Small intestine (tissue), 7 donors: Measurements from ENCODE around the gene CIB2. TPM values are rescaled to one million over a fixed set of nuclear protein-coding genes. Genes with fewer than 3 reads are reported as not detected.
"Not testable (repeated sequence)": the region's sequence is repeated elsewhere in the genome, so short reads cannot be mapped to it uniquely, and the experiment has no call there.

ENCODE experiments used
- DNase-seq, 2 donors: peaks; one replicate each; pipeline versions ENCODE4 v3.0.0 to v3.0.0-alpha.2; 2013
- FAIRE-seq: peaks from 2 replicates; lab custom pipeline; 2012; peaks lifted over from hg19 to GRCh38; lab: Jason Lieb, UNC
- H3K27ac ChIP-seq, 3 donors: one replicate each; pipeline ENCODE4 v1.5.1; 2013; ENCODE audit warnings: low read length in 2 of 3, mild to moderate bottlenecking in 2 of 3, control low read depth in 1 of 3, inconsistent platforms in 1 of 3, low read depth in 1 of 3, moderate library complexity in 1 of 3
- H3K27me3 ChIP-seq, 3 donors: one replicate each; pipeline ENCODE4 v1.6.1; 2013; ENCODE audit warnings: low read length in 3 of 3, inconsistent platforms in 1 of 3; ENCODE audit not compliant: control insufficient read depth in 3 of 3, insufficient read depth in 3 of 3
- H3K36me3 ChIP-seq, 3 donors: one replicate each; pipeline ENCODE4 v1.6.1; 2013; ENCODE audit warnings: low read length in 3 of 3, inconsistent platforms in 1 of 3, low read depth in 1 of 3, mild to moderate bottlenecking in 1 of 3, moderate library complexity in 1 of 3; ENCODE audit not compliant: control insufficient read depth in 3 of 3, insufficient read depth in 2 of 3
- H3K4me1 ChIP-seq, 3 donors: one replicate each; pipeline ENCODE4 v1.6.1; 2013; ENCODE audit warnings: low read length in 2 of 3, inconsistent platforms in 1 of 3, low read depth in 1 of 3, mild to moderate bottlenecking in 1 of 3, moderate library complexity in 1 of 3; ENCODE audit not compliant: control insufficient read depth in 3 of 3, insufficient read depth in 2 of 3
- H3K4me3 ChIP-seq, 3 donors: one replicate each; pipeline ENCODE4 v1.5.1; 2013; ENCODE audit warnings: low read length in 3 of 3, control low read depth in 1 of 3, inconsistent platforms in 1 of 3, low read depth in 1 of 3, mild to moderate bottlenecking in 1 of 3, moderate library complexity in 1 of 3
- H3K9me3 ChIP-seq, 2 donors: one replicate each; pipeline ENCODE4 v1.6.1; 2013; ENCODE audit warnings: low read depth in 1 of 2, low read length in 1 of 2; ENCODE audit not compliant: control insufficient read depth in 2 of 2, insufficient read depth in 1 of 2
- WGBS, 3 donors: extraction: QIAGEN DNeasy Blood & Tissue Kit; methylation state at CpG; one replicate each; pipeline ENCODE4 v1.1.7; 2013; 5-methylcytosine and 5-hydroxymethylcytosine counted together
- polyA plus RNA-seq, 4 donors: library from polyadenylated mRNA; stranded (reverse) in 3 of 4; unstranded in 1 of 4; fragments of 200-250 nt in 3 of 4; fragments of 120-200 nt in 1 of 4; gene quantifications; one replicate each; pipeline versions ENCODE4 v1.2.1 to v1.2.3, GENCODE V29; 2013
- donor health status: healthy with polysubstance abuse.
- donor health status: control.
- donor health status: control.
- donor health status: Bipolar disorder and iron deficiency.
- donor health status: healthy.

The CIB2 gene
- polyA plus RNA-seq, 4 donors, result 12.7 to 143 (median 52.5) TPM

DNA sequence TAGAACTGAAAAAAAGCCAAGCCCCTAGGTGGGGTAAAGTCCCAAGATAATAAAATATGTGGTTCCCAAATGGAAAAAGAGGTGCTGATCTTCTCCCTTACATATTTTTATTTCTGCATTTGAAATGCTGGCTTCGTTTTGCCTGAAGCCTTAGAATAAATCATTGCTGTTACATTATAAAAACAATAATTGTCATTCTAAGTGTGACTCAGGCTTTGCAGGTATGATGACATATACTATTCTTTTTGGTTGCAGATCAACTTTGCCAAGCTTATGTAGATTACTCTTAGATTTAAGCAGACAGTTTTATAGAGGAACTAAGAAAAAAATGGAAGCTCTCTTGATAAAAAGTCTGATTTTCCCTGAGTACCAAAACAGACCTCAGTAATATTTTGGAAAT is 25.4 kb upstream of the CIB2 start:
- no peak for FAIRE-seq
- H3K4me1 ChIP-seq, result peaks cover 0 to 3% (median 0%) of the 10 kb centered on the region in 3 donors
- H3K9me3 ChIP-seq, result no peaks in the 10 kb centered on the region
- H3K4me3 ChIP-seq, result no peak overlapping the region
- WGBS, 3 donors, result 66 to 77% (median 77%) methylated on average over 1 of the region's 1 CpG
- no peak overlapping the region for H3K27ac ChIP-seq
- H3K27me3 ChIP-seq, result no peaks in the 10 kb centered on the region
- no peak for DNase-seq
- H3K36me3 ChIP-seq, result peaks cover 7 to 28% (median 15%) of the 10 kb centered on the region in 3 donors

DNA sequence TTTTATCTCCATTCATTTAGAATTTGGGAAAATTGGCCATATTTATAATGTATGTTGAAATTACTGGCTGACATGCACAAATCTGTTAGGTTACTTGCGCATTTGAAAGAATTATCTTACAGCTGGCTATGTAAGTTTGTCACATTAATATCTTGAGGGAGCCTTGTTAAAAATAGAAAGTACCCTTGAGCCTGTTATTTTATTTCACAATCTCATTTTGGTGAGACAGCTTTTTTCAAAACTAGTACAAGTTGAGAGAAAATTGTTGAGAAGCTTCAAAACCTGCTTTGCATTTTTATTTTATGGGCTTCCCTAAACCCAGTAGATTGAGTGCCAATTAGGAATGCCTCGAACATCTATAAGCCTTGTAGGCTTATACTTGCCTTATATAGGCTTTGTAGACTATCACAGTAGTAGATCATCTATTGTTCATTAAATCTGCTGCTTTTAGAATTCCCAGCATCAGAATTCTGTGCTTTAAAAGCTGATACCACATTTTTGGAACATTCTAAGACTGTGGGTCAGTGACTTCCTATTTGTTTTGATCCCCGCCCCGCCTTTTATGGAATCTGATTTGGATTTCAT is 24.2 kb upstream of the CIB2 start:
- no peak for FAIRE-seq
- Histone ChIP-seq H3K36me3 (peaks cover 2 to 22% (median 7%) of the 10 kb centered on the region in 3 donors), H3K4me1 (peaks cover 0 to 3% (median 3%) of the 10 kb centered on the region in 3 donors), H3K27ac (no peak overlapping the region), H3K9me3 (no peaks in the 10 kb centered on the region), H3K27me3 (no peaks in the 10 kb centered on the region), H3K4me3 (no peak overlapping the region)
- no peak for DNase-seq
- WGBS, 3 donors, result 89 to 97% (median 94%) methylated on average over 4 of the region's 4 CpGs

DNA sequence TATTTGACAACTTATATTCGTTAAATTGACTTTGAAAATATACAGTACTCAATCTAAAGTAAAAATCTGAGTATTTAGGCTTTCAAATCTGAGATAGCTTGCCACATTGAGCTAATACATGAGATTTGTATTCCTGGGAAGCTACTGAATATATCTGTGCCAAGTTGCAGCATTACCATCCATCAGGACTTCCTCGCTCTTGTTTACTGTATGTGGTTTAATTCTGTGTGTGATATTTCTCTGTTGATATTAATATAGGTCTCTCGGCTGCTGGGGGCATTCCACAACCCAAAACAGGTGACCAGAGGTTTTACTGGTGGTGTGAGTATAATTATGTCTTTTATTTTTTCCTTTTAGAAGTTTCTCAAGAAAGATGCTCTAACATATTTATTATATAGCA is 23.7 kb upstream of the CIB2 start:
- H3K4me1 ChIP-seq, result peaks cover 0 to 3% (median 3%) of the 10 kb centered on the region in 3 donors
- H3K27ac ChIP-seq, result no peak overlapping the region
- 79 to 92% (median 91%) methylated on average over 3 of the region's 3 CpGs for WGBS, 3 donors
- no peaks in the 10 kb centered on the region for H3K27me3 ChIP-seq
- H3K36me3 ChIP-seq, result peaks cover 2 to 19% (median 6%) of the 10 kb centered on the region in 3 donors
- no peaks in the 10 kb centered on the region for H3K9me3 ChIP-seq
- H3K4me3 ChIP-seq, result no peak overlapping the region
- DNase-seq (no peak), FAIRE-seq (no peak)

DNA sequence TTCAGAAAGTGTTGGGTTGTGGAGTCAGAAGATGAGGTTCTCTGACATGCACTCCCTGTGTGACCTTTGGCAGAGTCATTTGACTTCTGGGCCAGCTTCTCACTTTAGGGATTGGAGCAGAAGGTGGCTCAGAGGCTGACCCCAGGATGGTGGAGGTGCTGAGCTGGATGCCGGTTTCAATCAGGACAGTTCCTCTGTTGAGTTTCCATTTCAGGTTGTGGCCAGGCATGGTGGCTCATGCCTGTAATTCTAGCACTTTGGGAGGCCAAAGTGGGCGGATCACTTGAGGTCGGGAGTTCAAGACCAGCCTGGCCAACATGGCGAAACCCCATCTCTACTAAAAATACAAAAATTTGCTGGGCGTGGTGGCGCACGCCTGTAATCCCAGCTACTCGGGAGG is 19.8 kb upstream of the CIB2 start:
- not testable (repeated sequence) for H3K27me3 ChIP-seq, H3K9me3 ChIP-seq, DNase-seq, FAIRE-seq, H3K27ac ChIP-seq, H3K36me3 ChIP-seq
- Histone ChIP-seq H3K4me3 (peak overlapping the region in 1 of 3 donors; percentile 98), H3K4me1 (peaks cover 3 to 19% (median 6%) of the 10 kb centered on the region in 3 donors)
- 92 to 95% (median 93%) methylated on average over 8 of the region's 8 CpGs for WGBS, 3 donors

- Histone ChIP-seq H3K36me3 (peaks cover 0 to 2% (median 0%) of the 10 kb centered on the region in 3 donors), H3K27me3 (no peaks in the 10 kb centered on the region), H3K4me3 (peak overlapping the region; percentile 61 to 98 (median 78)), H3K4me1 (peaks cover 0 to 20% (median 6%) of the 10 kb centered on the region in 3 donors), H3K9me3 (no peaks in the 10 kb centered on the region), H3K27ac (peak overlapping the region; percentile 63 to 92 (median 84))
- FAIRE-seq, result no peak
- peak; percentile 54 to 64 for DNase-seq
- WGBS, 3 donors, result 4 to 12% (median 5%) methylated on average over 18 to 20 of the region's 20 CpGs
Measured at GRCh38 chr15:78149805-78150751, 18.8 kb upstream of the CIB2 start.

DNA sequence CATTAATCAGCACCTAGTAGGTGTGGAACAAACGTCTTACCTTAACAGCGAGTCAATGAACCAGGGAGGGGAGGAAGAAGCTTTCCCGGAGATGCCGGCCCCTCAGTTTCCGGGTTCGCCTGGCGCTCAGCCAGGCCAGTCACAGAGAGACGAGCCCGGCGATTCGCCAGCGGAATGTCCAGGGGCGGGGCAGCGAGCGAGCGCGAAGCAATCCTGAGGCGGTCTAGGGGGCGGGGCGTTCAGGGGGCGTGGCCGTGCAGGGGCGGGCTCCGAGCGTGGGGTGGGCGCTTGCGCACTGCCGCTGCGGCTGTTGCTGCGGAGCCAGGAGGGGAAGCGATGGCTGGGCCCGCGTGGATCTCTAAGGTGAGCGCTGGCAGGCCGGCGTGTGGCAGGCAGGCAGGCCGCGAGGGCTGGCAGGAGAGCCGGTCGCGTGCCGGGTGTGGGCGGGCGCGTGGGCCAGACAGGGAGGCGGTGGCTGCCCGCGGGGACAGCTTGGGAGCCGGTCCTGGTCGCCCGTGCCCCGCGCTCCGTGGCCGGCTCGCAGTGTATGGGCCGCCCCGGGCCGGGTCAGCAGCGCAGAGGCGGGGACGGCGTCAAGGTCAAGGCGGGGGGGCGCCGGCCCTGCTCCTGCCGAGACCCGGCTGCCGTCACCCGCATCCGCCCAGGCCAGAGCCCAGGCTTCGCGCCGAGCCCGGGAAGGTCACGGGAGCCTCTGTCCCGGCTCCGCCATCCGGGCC is 18.0 kb upstream of the CIB2 start, which contains the start of gene IDH3A:
Gene IDH3A (plus strand): TSS at position 295 of the 737 bp plus-strand sequence. CDS start 42 bp downstream, at position 337.
- Histone ChIP-seq H3K9me3 (no peaks in the 10 kb centered on the region), H3K27ac (peak within 1 kb of the TSS; percentile 79 to 92 (median 84)), H3K4me1 (peaks cover 0 to 20% (median 6%) of the 10 kb centered on the region in 3 donors), H3K27me3 (no peaks in the 10 kb centered on the region), H3K36me3 (peaks cover 0 to 2% (median 0%) of the 10 kb centered on the region in 3 donors), H3K4me3 (peak within 1 kb of the TSS; percentile 64 to 98 (median 78))
- DNase-seq (peak; percentile 98 to 100), FAIRE-seq (no peak)
- 0 to 1% (median 0%) methylated on average over 38 to 79 of the region's 79 CpGs for WGBS, 3 donors

GRCh38 chr15:78148392-78149067 is 17.3 kb upstream of the CIB2 start:
- H3K9me3 ChIP-seq, result no peaks in the 10 kb centered on the region
- DNase-seq (no peak), FAIRE-seq (no peak)
- WGBS, 3 donors, result 8 to 12% (median 9%) methylated on average over 14 of the region's 14 CpGs
- H3K27me3 ChIP-seq, result no peaks in the 10 kb centered on the region
- peak overlapping the region; percentile 51 to 79 (median 52) for H3K27ac ChIP-seq
- H3K4me3 ChIP-seq, result peak overlapping the region; percentile 40 to 64 (median 48)
- H3K36me3 ChIP-seq, result peaks cover 0 to under 1% (median 0%) of the 10 kb centered on the region in 3 donors
- H3K4me1 ChIP-seq, result peaks cover 0 to 20% (median 6%) of the 10 kb centered on the region in 3 donors
